GM12872 (cell line): Measurements from ENCODE around the gene ANG.

Experiments used
- TF ChIP-seq, protein P1 (sequence below): IDR thresholded peaks from 3 replicates; pipeline ENCODE4 v1.5.1; 2011; ENCODE audit warnings: low read depth, mild to moderate bottlenecking, low read length, moderate library complexity; ENCODE audit not compliant: insufficient read depth

ANG gene

GRCh38 chr14:20714593-20715250, 26.2 kb downstream of the ANG start:
- TF ChIP-seq, protein P1, sequence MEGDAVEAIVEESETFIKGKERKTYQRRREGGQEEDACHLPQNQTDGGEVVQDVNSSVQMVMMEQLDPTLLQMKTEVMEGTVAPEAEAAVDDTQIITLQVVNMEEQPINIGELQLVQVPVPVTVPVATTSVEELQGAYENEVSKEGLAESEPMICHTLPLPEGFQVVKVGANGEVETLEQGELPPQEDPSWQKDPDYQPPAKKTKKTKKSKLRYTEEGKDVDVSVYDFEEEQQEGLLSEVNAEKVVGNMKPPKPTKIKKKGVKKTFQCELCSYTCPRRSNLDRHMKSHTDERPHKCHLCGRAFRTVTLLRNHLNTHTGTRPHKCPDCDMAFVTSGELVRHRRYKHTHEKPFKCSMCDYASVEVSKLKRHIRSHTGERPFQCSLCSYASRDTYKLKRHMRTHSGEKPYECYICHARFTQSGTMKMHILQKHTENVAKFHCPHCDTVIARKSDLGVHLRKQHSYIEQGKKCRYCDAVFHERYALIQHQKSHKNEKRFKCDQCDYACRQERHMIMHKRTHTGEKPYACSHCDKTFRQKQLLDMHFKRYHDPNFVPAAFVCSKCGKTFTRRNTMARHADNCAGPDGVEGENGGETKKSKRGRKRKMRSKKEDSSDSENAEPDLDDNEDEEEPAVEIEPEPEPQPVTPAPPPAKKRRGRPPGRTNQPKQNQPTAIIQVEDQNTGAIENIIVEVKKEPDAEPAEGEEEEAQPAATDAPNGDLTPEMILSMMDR = no peak

- TF ChIP-seq, protein P1 = no peak
Observed at GRCh38 chr14:20719777-20720176, 31.2 kb downstream of the ANG start.

- TF ChIP-seq, protein P1 = no peak
Observed at GRCh38 chr14:20720741-20721140, 32.2 kb downstream of the ANG start.

DNA sequence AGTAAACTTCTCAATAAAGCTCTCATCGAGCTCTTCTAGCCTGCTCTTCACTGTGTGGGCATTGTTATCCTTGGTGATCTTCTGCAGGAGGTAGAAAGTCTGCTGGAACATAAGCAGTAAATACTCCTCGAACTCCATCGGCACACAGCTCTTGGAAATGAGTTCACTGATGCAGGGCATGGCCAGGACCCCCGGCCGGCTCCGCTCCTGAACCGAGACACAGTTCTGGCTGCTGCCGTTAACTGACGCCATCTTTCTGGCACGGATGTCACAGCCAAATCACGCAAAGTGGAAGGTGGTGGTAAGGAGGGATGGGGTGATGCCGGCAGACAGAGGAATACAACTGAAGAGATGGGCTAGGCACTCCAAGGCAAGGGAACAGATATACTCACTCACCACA, 33.5 kb downstream of the ANG start:
- TF ChIP-seq, protein P1 = no peak

DNA sequence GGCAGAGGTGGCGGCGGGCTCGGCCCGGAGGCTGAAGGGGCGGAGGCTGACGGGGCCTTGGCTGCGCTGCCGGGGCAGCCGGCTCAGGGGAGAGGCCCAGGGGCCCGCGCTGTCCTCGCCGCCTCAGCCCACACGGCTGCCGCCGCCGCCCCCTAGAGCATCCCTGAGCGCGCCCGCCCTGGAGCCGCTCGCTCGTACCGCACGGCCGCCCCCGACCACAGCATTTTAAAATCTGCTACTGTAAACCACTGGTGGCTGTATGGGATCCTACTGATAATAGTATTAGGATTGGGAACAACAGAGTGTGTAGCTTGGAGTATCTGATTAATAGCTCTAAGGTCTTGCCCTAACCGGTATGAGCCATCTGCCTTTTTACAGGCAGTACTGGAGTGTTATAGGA, 34.9 kb downstream of the ANG start:
- TF ChIP-seq, protein P1 = no peak

GRCh38 chr14:20726531-20726930, 38.0 kb downstream of the ANG start:
- TF ChIP-seq, protein P1 = no peak

DNA sequence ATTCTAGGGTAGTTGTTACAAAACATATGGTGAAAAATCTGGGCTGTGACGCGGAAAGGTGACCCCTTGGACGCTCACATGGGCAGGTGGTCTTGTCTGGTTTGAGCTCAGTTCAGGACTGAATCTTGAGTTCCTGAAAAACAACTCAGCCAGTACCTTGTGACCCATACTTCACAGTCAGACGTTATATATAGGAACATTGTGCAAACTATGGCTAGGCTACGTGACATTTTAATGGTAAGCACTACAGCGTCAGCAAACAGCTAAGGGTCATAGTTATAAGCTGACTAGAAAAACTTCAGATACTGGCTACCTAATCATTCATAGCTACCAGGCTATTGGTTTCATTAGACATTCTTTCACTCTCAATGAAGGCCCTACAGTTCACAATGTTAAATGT, 42.3 kb downstream of the ANG start:
- TF ChIP-seq, protein P1 = no peak
